Endothelial cell of umbilical vein (primary cell): Measurements from ENCODE around the gene KISS1R.

Source experiments
- EZH2 ChIP-seq: IDR thresholded peaks from 2 replicates; pipeline ENCODE4 v1.6.1; 2012; ENCODE audit warnings: borderline replicate concordance, low read depth, mild to moderate bottlenecking, moderate library complexity, low read length, inconsistent platforms; ENCODE audit not compliant: severe bottlenecking
- FOS ChIP-seq: IDR thresholded peaks from 2 replicates; pipeline ENCODE4 v1.6.1; 2011; ENCODE audit warnings: mild to moderate bottlenecking, low read length, moderate library complexity, borderline replicate concordance; ENCODE audit not compliant: insufficient read depth
- GATA2 ChIP-seq: IDR thresholded peaks from 2 replicates; pipeline ENCODE4 v1.7.0; 2011; ENCODE audit warnings: low read depth, mild to moderate bottlenecking, moderate library complexity, mixed read lengths, low read length; ENCODE audit not compliant: insufficient read length, insufficient read depth
- JUN ChIP-seq: IDR thresholded peaks from 2 replicates; pipeline ENCODE4 v1.6.1; 2011; ENCODE audit warnings: borderline replicate concordance, low read depth; ENCODE audit not compliant: insufficient read length, insufficient read depth
- MYC ChIP-seq: IDR thresholded peaks from one replicate; pipeline ENCODE4 v1.6.1; 2011; ENCODE audit warnings: mild to moderate bottlenecking, low read depth, low read length
- POLR2A ChIP-seq: IDR thresholded peaks from 2 replicates; pipeline ENCODE4 v1.6.1; 2012; ENCODE audit warnings: low read depth, mild to moderate bottlenecking, control low read depth, low read length
- POLR2AphosphoS5 ChIP-seq: IDR thresholded peaks from 2 replicates; pipeline ENCODE4 v1.6.1; 2012; ENCODE audit warnings: low read depth, mild to moderate bottlenecking, control low read depth, low read length, moderate library complexity; ENCODE audit not compliant: insufficient read depth
- TF ChIP-seq, protein P1 (sequence below), 2 donors: IDR thresholded peaks; 1 replicate in 1 of 2; 2 replicates in 1 of 2; pipeline ENCODE4 v1.5.1; 2011; ENCODE audit warnings: low read length in 2 of 2, mild to moderate bottlenecking in 2 of 2, moderate library complexity in 2 of 2, control low read depth in 1 of 2, inconsistent platforms in 1 of 2, low read depth in 1 of 2; ENCODE audit not compliant: insufficient read depth in 1 of 2; ENCODE audit errors: extremely low read depth in 1 of 2
- TF ChIP-seq, protein P2 (sequence below): IDR thresholded peaks from 2 replicates; pipeline ENCODE4 v1.6.1; 2011; ENCODE audit not compliant: insufficient read depth, insufficient read length

DNA sequence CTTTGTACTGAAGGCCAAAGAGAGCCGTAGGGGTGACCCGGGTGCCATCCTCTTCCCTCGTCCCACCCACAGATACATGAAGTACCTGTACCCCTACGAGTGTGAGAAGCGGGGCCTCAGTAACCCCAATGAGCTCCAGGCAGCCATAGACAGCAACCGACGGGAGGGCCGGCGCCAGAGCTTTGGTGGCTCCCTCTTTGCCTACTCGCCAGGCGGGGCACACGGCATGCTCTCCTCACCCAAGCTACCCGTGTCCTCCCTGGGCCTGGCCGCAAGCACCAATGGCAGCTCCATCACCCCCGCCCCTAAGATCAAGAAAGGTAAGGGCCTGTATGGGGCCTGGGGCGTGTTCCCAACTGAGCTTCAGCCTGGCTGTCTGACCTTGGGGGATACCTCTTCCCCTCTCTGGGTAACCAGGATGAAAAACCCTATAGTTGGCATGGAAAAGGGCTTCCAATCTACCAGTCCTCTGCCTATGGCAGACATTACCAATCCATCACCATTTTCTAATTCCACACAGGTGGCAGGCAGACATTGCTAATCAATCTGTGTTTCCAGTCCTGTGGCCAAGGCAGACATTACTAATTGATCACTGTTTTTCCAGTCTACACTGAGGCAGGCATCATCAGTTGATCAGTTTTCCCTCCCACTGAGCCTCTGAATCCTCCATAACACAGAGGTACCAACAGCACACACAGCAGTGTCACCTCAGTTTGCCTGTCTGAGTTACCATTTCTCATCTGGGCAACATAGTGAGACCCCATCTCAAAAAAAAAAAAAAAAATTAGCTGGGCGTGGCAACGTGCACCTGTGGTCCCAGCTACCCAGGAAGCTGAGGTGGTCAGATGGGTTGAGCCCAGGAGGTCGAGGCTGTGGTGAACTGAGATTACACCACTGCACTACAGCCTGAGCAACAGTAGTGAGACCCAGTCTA, 47.9 kb downstream of the KISS1R start:
- TF ChIP-seq, protein P1, sequence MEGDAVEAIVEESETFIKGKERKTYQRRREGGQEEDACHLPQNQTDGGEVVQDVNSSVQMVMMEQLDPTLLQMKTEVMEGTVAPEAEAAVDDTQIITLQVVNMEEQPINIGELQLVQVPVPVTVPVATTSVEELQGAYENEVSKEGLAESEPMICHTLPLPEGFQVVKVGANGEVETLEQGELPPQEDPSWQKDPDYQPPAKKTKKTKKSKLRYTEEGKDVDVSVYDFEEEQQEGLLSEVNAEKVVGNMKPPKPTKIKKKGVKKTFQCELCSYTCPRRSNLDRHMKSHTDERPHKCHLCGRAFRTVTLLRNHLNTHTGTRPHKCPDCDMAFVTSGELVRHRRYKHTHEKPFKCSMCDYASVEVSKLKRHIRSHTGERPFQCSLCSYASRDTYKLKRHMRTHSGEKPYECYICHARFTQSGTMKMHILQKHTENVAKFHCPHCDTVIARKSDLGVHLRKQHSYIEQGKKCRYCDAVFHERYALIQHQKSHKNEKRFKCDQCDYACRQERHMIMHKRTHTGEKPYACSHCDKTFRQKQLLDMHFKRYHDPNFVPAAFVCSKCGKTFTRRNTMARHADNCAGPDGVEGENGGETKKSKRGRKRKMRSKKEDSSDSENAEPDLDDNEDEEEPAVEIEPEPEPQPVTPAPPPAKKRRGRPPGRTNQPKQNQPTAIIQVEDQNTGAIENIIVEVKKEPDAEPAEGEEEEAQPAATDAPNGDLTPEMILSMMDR (IDR thresholded peaks at IDR 0.05; ENCODE audit: extremely low read depth in 1 of 2, insufficient read depth in 1 of 2, low read depth in 1 of 2, low read length in 2 of 2): no peak
- no peak for TF ChIP-seq POLR2A
- no peak for TF ChIP-seq FOS
- TF ChIP-seq POLR2AphosphoS5: no peak
- TF ChIP-seq, protein P2, sequence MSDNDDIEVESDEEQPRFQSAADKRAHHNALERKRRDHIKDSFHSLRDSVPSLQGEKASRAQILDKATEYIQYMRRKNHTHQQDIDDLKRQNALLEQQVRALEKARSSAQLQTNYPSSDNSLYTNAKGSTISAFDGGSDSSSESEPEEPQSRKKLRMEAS: no peak
- no peak for TF ChIP-seq JUN
- no peak for TF ChIP-seq EZH2
- TF ChIP-seq MYC: no peak
- no peak for TF ChIP-seq GATA2
